Esophagus muscularis mucosa (tissue), 4 donors: Measurements from ENCODE around the gene METTL26. TPM values are rescaled to one million over a fixed set of nuclear protein-coding genes. Genes with fewer than 3 reads are reported as not detected.
A peak's percentile ranks its signal among the peaks of the same experiment; 100 is the strongest.

Experiments used
- DNase-seq: peaks from one replicate; pipeline ENCODE4 v3.0.0-alpha.2; 2017; ENCODE audit errors: extremely low spot score
- H3K27ac ChIP-seq, 4 donors: fragments of 200-600 bp; sonication (generic); replicated peaks in 1 of 4; 1 replicate in 3 of 4; 2 replicates in 1 of 4; pipeline ENCODE4 v1.5.1; 2016 to 2019; ENCODE audit warnings: mild to moderate bottlenecking in 1 of 4
- H3K27me3 ChIP-seq, 4 donors: fragments of 200-600 bp; sonication (generic); one replicate each; pipeline versions ENCODE4 v1.5.1 to v1.6.0; 2016 to 2019
- H3K36me3 ChIP-seq, 4 donors: fragments of 200-600 bp; sonication (generic); one replicate each; pipeline ENCODE4 v1.5.1; 2016 to 2019
- H3K4me1 ChIP-seq, 4 donors: fragments of 200-600 bp; sonication (generic); one replicate each; pipeline ENCODE4 v1.5.1; 2016 to 2019
- H3K4me3 ChIP-seq, 4 donors: fragments of 200-600 bp; sonication (generic); 1 replicate in 2 of 4; 2 replicates in 2 of 4; pipeline ENCODE4 v1.5.1; 2016 to 2019; ENCODE audit warnings: mild to moderate bottlenecking in 4 of 4, moderate library complexity in 1 of 4
- H3K9me3 ChIP-seq, 4 donors: fragments of 200-600 bp; sonication (generic); 1 replicate in 3 of 4; 2 replicates in 1 of 4; pipeline ENCODE4 v1.5.1; 2016 to 2019
- EP300 ChIP-seq: sonication (generic); formaldehyde crosslinking; IDR thresholded peaks from one replicate; pipeline ENCODE4 v1.6.1; 2017; ENCODE audit warnings: antibody characterized with exemption
- POLR2A ChIP-seq: fragments of 450-650 bp; IDR thresholded peaks from one replicate; pipeline ENCODE4 v1.6.1; 2017; ENCODE audit warnings: antibody characterized with exemption, moderate library complexity, mild to moderate bottlenecking, low read depth
- POLR2AphosphoS5 ChIP-seq, 2 donors: sonication (generic); formaldehyde crosslinking; IDR thresholded peaks; one replicate each; pipeline ENCODE4 v1.6.1; 2017; ENCODE audit warnings: antibody characterized with exemption in 2 of 2
- WGBS: methylation state at CpG from one replicate; pipeline ENCODE4 v1.1.5; 2018; 5-methylcytosine and 5-hydroxymethylcytosine counted together
- intact Hi-C: fragments of 100-400 bp; cut with DNase I; formaldehyde crosslinking; loops from one replicate; pipeline ENCODE4 v1.15.1; 2023
- total RNA-seq, 4 donors: library from RNA; depleted of rRNA; stranded (reverse); fragments of >200 nt; gene quantifications; one replicate each; pipeline versions ENCODE4 v1.1.0 to v1.2.1, GENCODE V29; 2016
- TF ChIP-seq, protein P1 (sequence below), 3 experiments: fragments of 200-600 bp in 2 of 3; fragments of 450-650 bp in 1 of 3; sonication (generic) in 2 of 3; IDR thresholded peaks; one replicate each; pipeline ENCODE4 v1.5.1; 2017 to 2019; ENCODE audit warnings: antibody characterized with exemption in 3 of 3, mild to moderate bottlenecking in 2 of 3, moderate library complexity in 1 of 3

The METTL26 gene
- total RNA-seq, 4 donors from 2014 or later, result 129 to 166 (median 142) TPM

DNA sequence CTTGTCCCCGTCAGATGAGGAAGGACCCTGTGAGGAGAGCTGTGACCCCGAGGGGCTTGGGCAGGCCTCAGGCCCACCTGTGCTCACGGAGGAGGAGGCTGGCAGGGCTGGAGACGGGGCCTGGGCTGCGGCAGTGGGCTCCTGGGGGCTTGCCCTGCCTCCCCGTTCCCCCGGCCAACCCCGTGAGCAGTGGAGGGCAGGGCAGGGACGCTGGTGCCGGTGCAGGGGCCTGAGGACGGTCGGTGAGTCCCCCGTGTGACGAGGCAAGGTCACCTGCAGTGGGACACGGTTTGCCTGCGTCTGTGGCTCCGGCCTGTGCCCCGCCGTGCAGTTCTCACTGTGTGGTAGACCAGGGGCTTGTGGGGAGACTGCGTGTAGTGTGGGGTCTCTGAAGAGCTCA, 23.5 kb upstream of the METTL26 start:
- peak overlapping the region in 3 of 4 donors; percentile 81 to 85 (median 81) for H3K27ac ChIP-seq
- H3K36me3 ChIP-seq, result peaks cover 0 to 45% (median 29%) of the 10 kb centered on the region in 4 donors
- no peaks in the 10 kb centered on the region for H3K9me3 ChIP-seq
- TF ChIP-seq POLR2AphosphoS5 (IDR thresholded peaks at IDR 0.05), result no peak
- no peak for TF ChIP-seq EP300
- TF ChIP-seq, protein P1, sequence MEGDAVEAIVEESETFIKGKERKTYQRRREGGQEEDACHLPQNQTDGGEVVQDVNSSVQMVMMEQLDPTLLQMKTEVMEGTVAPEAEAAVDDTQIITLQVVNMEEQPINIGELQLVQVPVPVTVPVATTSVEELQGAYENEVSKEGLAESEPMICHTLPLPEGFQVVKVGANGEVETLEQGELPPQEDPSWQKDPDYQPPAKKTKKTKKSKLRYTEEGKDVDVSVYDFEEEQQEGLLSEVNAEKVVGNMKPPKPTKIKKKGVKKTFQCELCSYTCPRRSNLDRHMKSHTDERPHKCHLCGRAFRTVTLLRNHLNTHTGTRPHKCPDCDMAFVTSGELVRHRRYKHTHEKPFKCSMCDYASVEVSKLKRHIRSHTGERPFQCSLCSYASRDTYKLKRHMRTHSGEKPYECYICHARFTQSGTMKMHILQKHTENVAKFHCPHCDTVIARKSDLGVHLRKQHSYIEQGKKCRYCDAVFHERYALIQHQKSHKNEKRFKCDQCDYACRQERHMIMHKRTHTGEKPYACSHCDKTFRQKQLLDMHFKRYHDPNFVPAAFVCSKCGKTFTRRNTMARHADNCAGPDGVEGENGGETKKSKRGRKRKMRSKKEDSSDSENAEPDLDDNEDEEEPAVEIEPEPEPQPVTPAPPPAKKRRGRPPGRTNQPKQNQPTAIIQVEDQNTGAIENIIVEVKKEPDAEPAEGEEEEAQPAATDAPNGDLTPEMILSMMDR (IDR thresholded peaks at IDR 0.05), result no peak
- no peak for TF ChIP-seq POLR2A
- peaks cover 10 to 25% (median 20%) of the 10 kb centered on the region in 4 donors for H3K4me1 ChIP-seq
- no peak overlapping the region for H3K4me3 ChIP-seq
- no peaks in the 10 kb centered on the region for H3K27me3 ChIP-seq
- intact Hi-C loops, result loop anchor here (5.0 kb wide), 1 partner anchor 82 kb away; no protein-coding TSS in a partner anchor
- 80% methylated on average over 18 of the region's 20 CpGs for WGBS
- DNase-seq, result no peak

DNA sequence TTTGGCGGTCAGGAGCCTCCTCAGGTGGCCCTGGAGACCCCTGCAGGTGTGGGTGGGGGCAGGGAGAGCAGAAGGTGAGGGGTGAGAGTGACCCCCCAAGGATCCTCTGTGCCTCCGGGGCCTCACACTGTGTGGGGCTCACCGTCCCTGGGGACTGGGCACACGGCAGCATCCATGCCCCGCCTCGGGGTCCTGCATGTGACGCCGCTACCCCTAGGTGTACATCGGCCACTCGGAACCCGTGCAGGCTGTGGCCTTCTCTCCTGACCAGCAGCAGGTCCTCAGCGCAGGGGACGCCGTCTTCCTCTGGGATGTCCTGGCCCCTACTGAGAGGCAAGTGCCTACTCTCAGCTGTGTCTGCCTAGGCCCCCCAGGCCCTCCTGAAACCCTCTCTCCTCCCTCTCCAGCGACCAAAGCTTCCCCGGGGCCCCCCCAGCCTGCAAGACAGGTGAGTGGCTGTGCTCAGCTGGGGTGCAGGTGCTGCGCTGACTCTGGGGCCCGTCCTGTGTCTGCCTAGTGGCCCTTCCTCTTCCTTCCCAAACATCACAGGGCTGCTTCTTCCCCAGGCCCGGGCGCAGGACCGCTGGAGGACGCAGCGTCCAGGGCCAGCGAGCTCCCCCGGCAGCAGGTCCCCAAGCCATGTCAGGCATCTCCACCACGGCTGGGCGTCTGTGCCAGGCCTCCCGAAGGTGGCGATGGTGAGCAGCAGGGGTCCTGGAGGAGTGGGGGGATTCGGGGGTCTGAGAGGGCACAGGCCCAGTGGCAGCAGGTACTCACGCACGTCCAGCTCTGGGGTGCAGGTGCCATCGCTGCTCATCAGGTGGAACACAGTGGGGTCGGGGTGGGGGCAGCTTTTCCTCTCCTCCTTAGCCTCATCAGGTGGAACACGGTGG, 22.8 kb upstream of the METTL26 start:
- H3K36me3 ChIP-seq, result peaks cover 0 to 47% (median 30%) of the 10 kb centered on the region in 4 donors
- H3K27me3 ChIP-seq, result no peaks in the 10 kb centered on the region
- TF ChIP-seq POLR2AphosphoS5 (IDR thresholded peaks at IDR 0.05), result no peak
- TF ChIP-seq, protein P1 (IDR thresholded peaks at IDR 0.05), result no peak
- no peak for TF ChIP-seq POLR2A
- no peak for TF ChIP-seq EP300
- no peak for DNase-seq
- intact Hi-C loops, result no loop called here
- H3K9me3 ChIP-seq, result no peaks in the 10 kb centered on the region
- peaks cover 10 to 25% (median 20%) of the 10 kb centered on the region in 4 donors for H3K4me1 ChIP-seq
- WGBS, result 84% methylated on average over 32 of the region's 35 CpGs
- H3K27ac ChIP-seq, result no peak overlapping the region
- no peak overlapping the region for H3K4me3 ChIP-seq

DNA sequence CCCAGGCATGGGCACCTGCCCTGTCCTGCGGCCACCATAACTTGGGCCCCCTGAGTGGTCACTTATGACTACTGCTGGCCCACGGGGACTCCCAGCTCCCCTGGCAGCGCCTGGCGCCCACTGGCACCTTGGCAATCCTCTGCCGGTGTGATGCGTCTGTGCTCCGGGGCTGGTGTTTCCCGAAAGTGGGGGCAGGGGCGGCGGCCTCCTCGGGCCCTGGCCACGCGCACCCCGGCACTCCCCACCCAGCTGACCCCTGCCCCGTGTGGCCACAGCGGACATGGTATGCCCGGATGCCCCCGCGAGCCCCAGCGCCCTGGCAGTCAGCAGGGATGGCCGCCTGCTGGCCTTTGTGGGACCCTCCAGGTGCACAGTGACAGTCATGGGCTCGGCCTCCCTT, 21.4 kb upstream of the METTL26 start:
- WGBS, result 100% methylated on average over 3 of the region's 22 CpGs
- peaks cover 0 to 62% (median 37%) of the 10 kb centered on the region in 4 donors for H3K36me3 ChIP-seq
- no peak for DNase-seq

DNA sequence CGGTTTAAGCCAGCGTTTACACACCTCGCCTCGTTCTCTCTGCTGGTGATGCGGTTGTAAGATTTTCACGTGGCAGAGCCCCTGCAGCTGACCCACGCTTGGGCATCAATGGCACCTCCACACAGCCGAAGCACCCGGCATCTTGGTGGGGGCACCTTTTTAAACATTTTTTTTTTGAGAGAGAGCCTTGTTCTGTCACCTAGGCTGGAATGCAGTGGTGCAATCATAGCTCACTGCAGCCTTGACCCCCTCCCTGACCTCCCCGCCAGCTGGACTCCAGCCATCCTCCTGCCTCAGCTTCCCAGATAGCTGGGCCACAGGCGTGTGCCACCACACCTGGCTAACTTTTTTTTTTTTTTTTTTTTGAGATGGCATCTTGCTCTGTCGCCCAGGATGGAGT, 17.9 kb upstream of the METTL26 start:
- Histone ChIP-seq H3K4me1 (peaks cover 8 to 21% (median 13%) of the 10 kb centered on the region in 4 donors), H3K27me3 (no peaks in the 10 kb centered on the region), H3K9me3 (no peaks in the 10 kb centered on the region), H3K4me3 (no peak overlapping the region), H3K27ac (no peak overlapping the region), H3K36me3 (peaks cover 0 to 70% (median 40%) of the 10 kb centered on the region in 4 donors)
- DNase-seq, result no peak
- intact Hi-C loops, result no loop called here
- no peak for TF ChIP-seq POLR2AphosphoS5 (IDR thresholded peaks at IDR 0.05)
- no peak for TF ChIP-seq EP300
- TF ChIP-seq, protein P1 (IDR thresholded peaks at IDR 0.05), result no peak
- TF ChIP-seq POLR2A, result no peak
- 91% methylated on average over 12 of the region's 12 CpGs for WGBS

More for the DNA sequence above, 21.4 kb upstream of the METTL26 start:
- H3K9me3 ChIP-seq, result no peaks in the 10 kb centered on the region
- no peak for TF ChIP-seq EP300
- TF ChIP-seq, protein P1 (IDR thresholded peaks at IDR 0.05), result no peak
- no peak overlapping the region for H3K4me3 ChIP-seq
- no peaks in the 10 kb centered on the region for H3K27me3 ChIP-seq
- no peak overlapping the region for H3K27ac ChIP-seq
- intact Hi-C loops, result no loop called here
- H3K4me1 ChIP-seq, result peaks cover 10 to 25% (median 20%) of the 10 kb centered on the region in 4 donors
